GM18951 (cell line): ENCODE measurements around the gene DENND5B.

Experiments used
- POLR2A ChIP-seq: IDR thresholded peaks from 4 replicates; pipeline ENCODE4 v1.6.1; 2011; ENCODE audit warnings: mild to moderate bottlenecking; ENCODE audit not compliant: insufficient read length, insufficient read depth; ENCODE audit errors: extremely low read depth
- in situ Hi-C: fragments of 300-500 bp; cut with MboI; formaldehyde crosslinking; loops from one replicate; pipeline ENCODE4 v1.12.0; 2022; ENCODE audit warnings: low sequenced_read_pairs, mixed read lengths, inconsistent platforms; ENCODE audit not compliant: unreplicated experiment

DENND5B gene

DNA sequence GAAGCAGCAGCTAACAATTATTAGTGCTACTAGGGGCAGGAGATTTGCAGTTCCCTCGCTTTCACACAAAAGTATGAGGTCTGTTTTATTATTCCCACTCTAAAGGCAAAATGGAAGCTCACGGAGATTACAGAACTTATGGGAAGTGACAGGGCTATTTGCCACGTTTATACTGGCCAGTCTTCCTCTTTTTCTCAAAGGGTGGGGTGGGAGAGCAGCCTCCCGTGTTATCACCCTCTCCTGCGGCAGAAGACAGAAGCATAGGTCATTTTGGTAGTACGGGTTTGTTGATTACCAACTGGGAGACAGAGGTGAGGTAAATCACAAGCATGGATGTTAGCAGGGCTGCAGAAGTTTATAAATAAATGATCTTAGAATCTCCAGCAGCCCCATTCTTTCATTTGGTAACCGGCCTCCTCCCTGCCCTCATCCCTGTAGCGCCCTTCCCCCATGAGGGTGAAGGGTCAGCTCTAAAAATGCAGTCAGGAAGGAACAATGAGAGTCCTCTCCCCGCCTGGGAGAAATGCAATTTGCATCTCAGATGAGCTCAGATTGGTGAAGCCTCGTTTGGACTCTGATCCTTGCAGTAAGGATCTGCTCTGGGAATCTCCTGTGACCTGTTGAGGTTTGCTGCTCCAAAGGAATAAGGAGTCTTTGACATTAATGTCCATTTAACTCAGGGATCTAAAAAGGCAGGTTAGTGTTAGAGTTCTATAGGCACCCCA lies 220.2 kb downstream of the DENND5B start:
- in situ Hi-C loops: no loop called here
- no peak for TF ChIP-seq POLR2A

- no peak for TF ChIP-seq POLR2A
- in situ Hi-C loops: no loop called here
Observed at GRCh38 chr12:31369712-31370521, 221.0 kb downstream of the DENND5B start.

- TF ChIP-seq POLR2A: no peak
- in situ Hi-C loops: no loop called here
Observed at GRCh38 chr12:31368666-31369361, 222.1 kb downstream of the DENND5B start.

DNA sequence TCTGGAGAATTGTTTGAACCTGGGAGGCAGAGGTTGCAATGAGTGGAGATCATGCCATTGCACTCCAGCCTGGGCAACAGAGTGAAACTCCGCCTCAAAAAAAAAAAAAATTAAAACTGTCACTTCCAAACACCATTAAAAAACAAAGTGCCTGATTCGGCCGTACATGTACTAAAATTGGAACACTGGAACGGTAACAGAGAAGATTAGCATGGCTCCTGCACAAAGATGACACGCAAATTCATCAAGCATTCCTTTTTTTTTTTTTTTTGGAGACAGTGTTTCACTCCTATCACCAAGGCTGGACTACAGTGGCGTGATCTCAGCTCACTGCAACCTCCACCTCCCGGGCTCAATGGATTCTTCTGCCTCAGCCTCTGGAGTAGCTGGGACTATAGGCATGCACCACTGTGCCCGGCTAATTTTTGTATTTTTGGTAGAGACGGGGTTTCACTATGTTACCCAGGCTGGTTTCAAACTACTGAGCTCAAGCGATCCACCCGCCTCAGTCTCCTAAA lies 224.8 kb downstream of the DENND5B start:
- in situ Hi-C loops: no loop called here
- TF ChIP-seq POLR2A: no peak

GRCh38 chr12:31363831-31364230 lies 227.1 kb downstream of the DENND5B start:
- in situ Hi-C loops: no loop called here

GRCh38 chr12:31363416-31363809 lies 227.5 kb downstream of the DENND5B start:
- in situ Hi-C loops: no loop called here
- no peak for TF ChIP-seq POLR2A

More at GRCh38 chr12:31363831-31364230, 227.1 kb downstream of the DENND5B start:
- no peak for TF ChIP-seq POLR2A

- no peak for TF ChIP-seq POLR2A
- in situ Hi-C loops: no loop called here
Observed at GRCh38 chr12:31362759-31363415, 228.0 kb downstream of the DENND5B start.

GRCh38 chr12:31362115-31362758 lies 228.7 kb downstream of the DENND5B start:
- TF ChIP-seq POLR2A: no peak
- in situ Hi-C loops: no loop called here

GRCh38 chr12:31361730-31362114 lies 229.2 kb downstream of the DENND5B start:
- no peak for TF ChIP-seq POLR2A
- in situ Hi-C loops: no loop called here

DNA sequence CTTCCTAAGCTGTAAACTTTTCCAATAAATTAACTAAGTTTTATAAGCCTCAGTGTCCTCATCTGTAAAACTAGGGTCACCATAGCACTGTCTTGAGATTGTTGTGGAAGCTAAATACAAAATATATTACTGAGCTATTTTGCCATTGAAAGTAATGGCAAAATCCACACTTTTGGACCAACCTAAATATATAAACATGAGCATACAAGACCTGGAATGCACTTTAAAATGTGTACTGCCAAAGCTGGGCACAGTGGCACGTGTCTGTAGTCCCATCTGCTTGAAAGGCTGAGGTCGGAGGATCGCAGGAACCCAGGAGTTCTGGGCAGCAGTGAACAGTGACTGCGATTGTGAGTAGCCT lies 235.2 kb downstream of the DENND5B start:
- no peak for TF ChIP-seq POLR2A
- in situ Hi-C loops: no loop called here

GRCh38 chr12:31353750-31354708 lies 236.9 kb downstream of the DENND5B start:
- in situ Hi-C loops: no loop called here
- TF ChIP-seq POLR2A: no peak

DNA sequence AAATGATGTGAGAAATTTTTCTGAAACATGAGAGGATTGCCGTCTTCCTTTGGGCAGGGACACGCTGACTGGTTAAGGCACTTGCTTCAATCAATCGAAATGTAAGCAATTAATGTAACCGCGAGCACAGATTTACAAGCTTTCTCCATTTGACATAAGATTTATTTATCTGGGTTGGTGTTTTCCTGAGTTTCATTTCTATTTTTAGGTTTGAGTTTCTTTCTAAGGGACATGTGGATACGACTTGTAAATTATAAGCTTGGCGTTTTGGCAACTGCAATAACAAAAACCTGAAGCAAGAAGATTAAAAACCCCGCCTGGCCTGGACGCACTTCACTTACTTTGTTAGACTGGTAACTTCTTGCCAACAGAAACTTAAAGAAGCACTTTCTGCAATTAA lies 244.7 kb downstream of the DENND5B start:
- in situ Hi-C loops: no loop called here
- no peak for TF ChIP-seq POLR2A

DNA sequence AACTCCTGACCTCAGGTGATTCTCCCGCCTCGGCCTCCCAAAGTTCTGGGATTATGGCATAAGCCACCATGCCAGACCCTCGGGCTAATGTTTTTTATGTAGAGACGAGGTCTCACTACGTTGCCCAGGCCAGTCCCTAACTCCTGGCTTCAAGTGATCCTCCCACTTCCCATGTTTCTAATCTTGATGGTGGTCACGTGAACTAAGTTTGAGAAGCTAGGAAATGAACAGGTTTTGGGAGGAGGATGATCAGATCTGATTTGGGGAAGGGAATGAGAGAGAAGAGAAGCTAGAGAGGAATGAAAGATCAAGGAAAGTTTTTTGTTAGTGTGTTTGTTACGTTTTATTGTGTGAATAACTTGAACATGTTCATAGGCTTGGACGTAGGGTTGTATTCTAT lies 247.8 kb downstream of the DENND5B start:
- no peak for TF ChIP-seq POLR2A
- in situ Hi-C loops: no loop called here
